ENCODE results near the gene SP6.

- TF ChIP-seq CTCF (IDR thresholded peaks at IDR 0.05) (no peak), EP300 (IDR thresholded peaks at IDR 0.05) (no peak), POLR2A (IDR thresholded peaks at IDR 0.05; ENCODE audit: low read depth) (no peak)
Observed at GRCh38 chr17:47899643-47900042, 48.7 kb upstream of the SP6 start.

All from esophagus muscularis mucosa (tissue), 4 donors.